GM18867 (cell line): ENCODE data around the gene PINLYP.
A peak's percentile ranks its signal among the peaks of the same experiment; 100 is the strongest.

ENCODE experiments used
- ATAC-seq: cut with Tn5 transposase; IDR thresholded peaks from one replicate; pipeline ENCODE4 v1.9.1; 2021; ENCODE audit warnings: mild to moderate bottlenecking, moderate library complexity; ENCODE audit not compliant: unreplicated experiment

The PINLYP gene

GRCh38 chr19:43575156-43575950, at the start of gene PINLYP, which contains the start of gene XRCC1:
TSS of gene PINLYP (plus strand) at chr19:43575801. CDS start at chr19:43577192, 1,391 bp downstream.
TSS of gene XRCC1 (minus strand) at chr19:43575527. CDS start at chr19:43575458, 69 bp downstream.
- peak; percentile 95 for ATAC-seq

GRCh38 chr19:43525836-43526771, 49.5 kb upstream of the PINLYP start:
- ATAC-seq: no peak

- peak; percentile 81 for ATAC-seq
Observed at GRCh38 chr19:43526884-43527859, 48.4 kb upstream of the PINLYP start, which contains the start of gene ETHE1. TSS of gene ETHE1 (minus strand) at chr19:43527201. CDS start at chr19:43527177, 24 bp downstream.

- no peak for ATAC-seq
Observed at GRCh38 chr19:43527860-43528622, 47.6 kb upstream of the PINLYP start.

GRCh38 chr19:43532571-43532961, 43.0 kb upstream of the PINLYP start:
- peak; percentile 22 for ATAC-seq

GRCh38 chr19:43532962-43533545, 42.5 kb upstream of the PINLYP start, which contains the start of gene ZNF575:
TSS of gene ZNF575 (plus strand) at chr19:43533188. CDS start at chr19:43534423, 1,235 bp downstream.
- peak; percentile 68 for ATAC-seq

- ATAC-seq: peak; percentile 52
Observed at GRCh38 chr19:43533546-43534304, 41.9 kb upstream of the PINLYP start.

- no peak for ATAC-seq
Observed at GRCh38 chr19:43534305-43534815, 41.2 kb upstream of the PINLYP start.

- ATAC-seq: no peak
Observed at GRCh38 chr19:43534816-43535761, 40.5 kb upstream of the PINLYP start.

- ATAC-seq: no peak
Observed at GRCh38 chr19:43538922-43539321, 36.7 kb upstream of the PINLYP start.

GRCh38 chr19:43540381-43540780, 35.2 kb upstream of the PINLYP start:
- ATAC-seq: no peak

- ATAC-seq: no peak
Observed at GRCh38 chr19:43541920-43542650, 33.5 kb upstream of the PINLYP start.

- no peak for ATAC-seq
Observed at GRCh38 chr19:43544077-43544476, 31.5 kb upstream of the PINLYP start.

GRCh38 chr19:43545276-43545675, 30.3 kb upstream of the PINLYP start:
- ATAC-seq: no peak

GRCh38 chr19:43545981-43546380, 29.6 kb upstream of the PINLYP start:
- no peak for ATAC-seq

GRCh38 chr19:43546581-43546980, 29.0 kb upstream of the PINLYP start:
- no peak for ATAC-seq
